Medulla oblongata (tissue), 1 donor: ENCODE results near the gene C2CD4C.
"Not testable (repeated sequence)": the region's sequence is repeated elsewhere in the genome, so short reads cannot be mapped to it uniquely, and the experiment has no call there.

Source experiments
- DNase-seq: peaks from one replicate; pipeline ENCODE4 v3.0.0-alpha.2; 2015; ENCODE audit errors: extremely low spot score

C2CD4C gene

DNA sequence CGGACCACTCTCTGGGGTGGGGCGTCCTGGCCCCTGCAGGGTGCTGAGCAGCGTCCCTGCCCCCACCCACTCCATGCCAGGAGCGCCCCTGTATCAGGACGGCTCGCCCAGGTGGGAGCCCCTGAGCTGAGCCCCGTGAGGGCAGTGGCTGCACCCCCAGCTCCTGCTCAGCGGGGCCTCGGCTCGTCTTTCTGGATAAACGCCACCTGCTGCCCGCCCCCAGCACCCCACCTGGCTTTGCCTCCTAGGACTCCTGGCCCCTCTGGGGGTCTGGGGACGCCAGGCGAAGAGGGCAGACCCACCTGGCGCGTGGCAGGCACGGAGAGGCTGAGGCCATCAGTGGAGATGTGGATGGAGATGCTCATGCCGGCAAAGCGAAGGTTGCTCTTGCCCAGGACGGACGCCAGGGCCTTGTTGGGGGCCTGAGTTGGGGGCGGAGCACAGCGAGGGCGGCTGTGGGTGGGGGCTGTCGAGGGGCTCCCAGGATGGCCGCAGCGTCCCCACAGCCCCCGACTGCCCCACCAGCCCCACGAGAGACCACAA is 29.5 kb upstream of the C2CD4C start:
- DNase-seq, result no peak

DNA sequence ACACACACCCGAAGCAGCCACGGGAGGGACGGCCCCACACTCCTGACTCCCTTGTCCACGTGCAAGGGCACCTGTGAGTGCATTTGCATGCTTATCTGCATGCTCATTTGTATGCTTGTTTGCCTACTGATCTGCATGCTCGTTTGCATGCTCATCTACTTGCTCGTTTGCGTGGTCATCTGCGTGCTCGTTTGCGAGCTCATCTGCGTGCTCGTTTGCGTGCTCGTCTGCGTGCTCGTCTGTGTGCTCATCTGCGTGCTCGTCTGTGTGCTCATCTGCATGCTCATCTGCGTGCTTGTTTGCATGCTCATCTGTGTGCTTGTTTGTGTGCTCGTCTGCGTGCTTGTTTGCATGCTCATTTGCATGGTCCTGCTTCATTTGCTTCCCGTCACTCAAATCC is 28.1 kb upstream of the C2CD4C start:
- DNase-seq, result no peak

DNA sequence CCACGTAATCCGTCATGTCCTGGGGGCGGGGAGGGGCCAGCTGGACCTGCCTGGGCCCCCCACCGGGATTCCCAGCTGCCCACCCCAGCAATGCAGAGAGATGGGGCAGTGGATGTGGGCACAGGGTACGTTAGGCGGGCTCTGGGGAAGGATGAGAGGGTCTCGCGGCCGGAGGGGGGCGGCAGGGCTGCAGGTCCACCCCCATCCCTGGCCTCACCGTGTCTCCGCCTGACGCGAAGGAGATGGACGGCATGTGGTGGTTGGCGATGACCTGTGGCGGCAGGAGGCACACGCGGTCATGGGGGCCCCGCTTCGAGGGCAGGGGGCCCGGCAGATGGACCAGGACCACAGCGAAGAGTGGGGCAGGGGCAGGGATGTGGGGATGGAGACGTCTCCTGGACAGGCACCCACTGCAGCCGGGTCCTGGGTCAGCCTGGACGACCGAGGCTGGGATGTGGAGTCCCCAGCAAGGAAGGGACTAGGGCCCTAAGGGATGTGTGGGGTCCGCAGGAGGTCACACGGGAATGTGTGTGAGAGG is 27.5 kb upstream of the C2CD4C start:
- no peak for DNase-seq

DNA sequence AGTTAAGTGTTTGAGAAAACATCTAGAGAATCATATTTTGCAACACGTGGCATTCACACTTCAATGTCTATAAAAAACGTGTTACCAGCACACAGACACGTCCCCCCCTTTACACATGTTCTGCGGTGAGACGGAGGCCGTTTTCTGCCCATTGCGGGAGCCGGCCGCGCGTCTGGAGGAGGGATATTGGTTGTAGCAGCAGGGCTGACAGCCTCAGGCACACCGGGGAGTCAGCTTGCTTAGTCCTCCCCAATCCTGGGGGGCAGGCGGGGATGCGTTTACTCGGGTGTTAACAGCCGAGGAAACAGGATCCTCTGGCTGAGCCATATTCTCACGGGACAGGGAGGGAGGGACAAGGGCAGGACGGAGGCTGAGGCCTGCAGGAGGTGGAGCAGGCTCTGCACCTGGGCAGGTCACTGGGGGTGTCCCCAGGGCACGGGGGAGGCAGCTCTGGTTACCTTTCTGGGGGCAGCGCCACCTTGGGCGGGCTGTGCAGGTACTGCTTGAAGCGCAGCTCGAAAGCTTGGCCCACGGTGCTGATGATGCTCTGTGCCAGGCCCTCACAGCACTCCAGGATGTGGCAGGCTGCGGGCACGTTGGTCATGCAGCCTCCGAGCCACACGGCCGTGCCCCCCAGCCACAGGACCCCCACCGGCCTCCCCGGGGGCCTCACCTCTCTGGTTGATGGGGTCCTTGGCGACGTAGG is 26.9 kb upstream of the C2CD4C start:
- no peak for DNase-seq

DNA sequence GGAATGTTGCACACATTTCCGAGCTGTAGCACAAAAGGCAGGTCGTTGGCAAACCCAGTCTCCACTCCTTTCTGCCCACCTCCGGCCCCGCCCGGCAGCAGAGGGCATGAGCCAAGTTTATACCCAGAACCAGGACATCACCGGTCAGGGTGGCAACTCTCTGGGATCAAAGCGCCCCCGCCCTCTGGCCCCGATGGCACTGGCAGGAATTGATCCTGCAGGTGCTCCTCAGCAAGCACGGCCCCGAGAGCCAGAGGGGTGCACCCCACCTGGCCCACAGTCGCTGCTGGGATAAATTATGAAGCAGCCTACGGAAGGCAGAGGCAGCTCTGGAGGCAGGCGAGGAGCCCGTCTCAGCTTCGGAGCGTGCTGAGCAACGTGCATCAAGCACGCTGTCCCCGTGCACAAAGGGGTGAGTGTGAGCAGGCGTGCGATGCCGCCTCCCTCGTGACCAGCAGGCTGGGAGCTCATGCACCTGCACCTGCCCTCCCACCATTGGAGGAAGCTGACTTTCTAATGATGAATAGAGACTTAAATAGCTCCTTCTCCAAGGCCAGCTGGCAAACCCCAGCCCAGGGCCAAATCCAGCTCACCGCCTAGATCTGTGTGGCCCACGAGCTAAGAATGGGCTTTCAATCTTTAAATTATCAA is 26.2 kb upstream of the C2CD4C start:
- no peak for DNase-seq

DNA sequence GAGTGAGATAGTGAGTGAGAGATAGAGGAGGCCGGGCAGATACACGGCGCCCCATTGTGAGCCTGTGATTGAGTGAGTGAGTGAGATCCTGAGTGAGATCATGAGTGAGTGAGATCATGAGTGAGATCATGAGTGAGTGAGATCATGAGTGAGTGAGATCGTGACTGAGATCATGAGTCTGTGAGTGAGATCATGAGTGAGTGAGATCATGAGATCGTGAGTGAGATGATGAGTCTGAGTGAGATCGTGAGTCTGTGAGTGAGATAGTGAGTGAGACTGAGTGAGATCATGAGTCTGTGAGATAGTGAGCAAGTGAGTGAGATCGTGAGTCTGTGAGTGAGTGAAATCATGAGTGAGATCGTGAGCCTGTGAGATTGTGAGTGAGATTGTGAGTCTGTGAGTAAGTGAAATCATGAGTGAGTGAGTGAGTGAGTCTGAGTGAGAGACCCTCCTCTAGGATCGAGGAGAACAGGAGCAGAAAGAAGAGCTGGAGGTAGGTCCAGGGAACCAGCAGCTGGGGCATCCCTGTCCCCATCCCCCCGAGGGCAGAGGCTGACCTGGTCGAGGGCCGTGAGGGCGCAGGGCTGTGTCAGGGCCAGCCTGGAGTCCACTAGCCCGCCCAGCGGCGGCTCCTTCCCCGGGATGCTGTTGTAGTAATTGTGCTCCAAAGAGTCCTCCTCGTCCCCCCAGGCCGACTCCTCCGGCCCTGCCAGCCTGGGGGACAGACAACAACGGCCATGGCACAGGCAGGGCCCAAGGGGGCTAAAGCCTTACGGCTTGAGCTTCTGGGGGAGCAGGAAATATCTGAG is 25.4 kb upstream of the C2CD4C start:
- no peak for DNase-seq

DNA sequence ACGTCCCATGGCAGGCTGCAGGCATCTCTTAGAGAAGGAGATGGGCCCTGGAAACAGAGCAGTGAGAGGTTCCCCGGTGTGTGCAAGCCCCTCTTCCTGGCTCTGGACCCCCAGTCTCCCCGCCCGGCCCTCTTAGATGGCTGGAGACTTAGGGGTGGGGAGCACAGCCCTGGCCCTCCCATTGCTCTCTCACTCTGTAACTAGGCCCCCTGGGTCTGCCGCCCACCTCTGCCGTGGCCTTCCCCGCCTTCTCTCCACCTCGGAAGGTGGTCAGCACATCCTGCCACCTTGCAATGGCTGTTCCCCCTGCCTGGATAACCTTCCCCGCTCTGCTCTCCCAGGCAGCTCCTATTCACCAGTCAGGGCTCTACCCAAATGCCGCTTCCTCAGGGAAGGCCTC is 21.8 kb upstream of the C2CD4C start:
- no peak for DNase-seq

DNA sequence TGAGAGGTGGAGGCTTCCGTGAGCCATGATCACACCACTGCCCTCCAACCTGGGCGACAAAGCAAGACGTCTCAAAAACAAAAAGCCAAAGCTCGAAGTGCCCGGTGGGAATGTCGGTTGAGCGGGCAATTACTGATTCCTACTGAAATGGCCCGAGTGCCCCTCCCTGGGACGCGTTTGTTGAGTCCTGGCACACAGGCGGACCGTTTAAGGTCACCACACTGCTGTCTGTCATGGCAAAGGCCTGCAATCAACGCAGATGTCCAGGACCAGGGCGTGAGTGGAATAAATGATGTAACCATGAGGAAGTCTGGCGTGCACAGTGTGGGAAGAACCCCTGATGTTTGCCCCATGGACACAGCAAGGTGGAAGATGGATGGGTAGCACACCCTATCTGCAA is 19.2 kb upstream of the C2CD4C start:
- DNase-seq, result no peak

DNA sequence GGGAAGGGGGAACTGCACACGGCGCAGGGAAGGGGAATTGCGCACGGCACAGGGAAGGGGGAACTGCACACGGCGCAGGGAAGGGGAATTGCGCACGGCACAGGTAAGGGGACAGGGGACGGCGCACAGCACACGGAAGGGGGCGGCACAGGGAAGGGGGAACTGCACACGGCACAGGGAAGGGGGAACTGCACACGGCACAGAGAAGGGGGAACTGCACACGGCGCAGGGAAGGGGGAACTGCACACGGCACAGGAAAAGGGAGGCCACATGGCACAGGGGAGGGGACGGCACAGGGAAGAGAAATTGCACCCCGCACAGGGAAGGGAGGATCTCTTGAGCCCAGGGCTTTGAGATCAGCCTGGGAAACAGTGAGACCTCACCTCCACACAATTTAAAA is 18.7 kb upstream of the C2CD4C start:
- not testable (repeated sequence) for DNase-seq

DNA sequence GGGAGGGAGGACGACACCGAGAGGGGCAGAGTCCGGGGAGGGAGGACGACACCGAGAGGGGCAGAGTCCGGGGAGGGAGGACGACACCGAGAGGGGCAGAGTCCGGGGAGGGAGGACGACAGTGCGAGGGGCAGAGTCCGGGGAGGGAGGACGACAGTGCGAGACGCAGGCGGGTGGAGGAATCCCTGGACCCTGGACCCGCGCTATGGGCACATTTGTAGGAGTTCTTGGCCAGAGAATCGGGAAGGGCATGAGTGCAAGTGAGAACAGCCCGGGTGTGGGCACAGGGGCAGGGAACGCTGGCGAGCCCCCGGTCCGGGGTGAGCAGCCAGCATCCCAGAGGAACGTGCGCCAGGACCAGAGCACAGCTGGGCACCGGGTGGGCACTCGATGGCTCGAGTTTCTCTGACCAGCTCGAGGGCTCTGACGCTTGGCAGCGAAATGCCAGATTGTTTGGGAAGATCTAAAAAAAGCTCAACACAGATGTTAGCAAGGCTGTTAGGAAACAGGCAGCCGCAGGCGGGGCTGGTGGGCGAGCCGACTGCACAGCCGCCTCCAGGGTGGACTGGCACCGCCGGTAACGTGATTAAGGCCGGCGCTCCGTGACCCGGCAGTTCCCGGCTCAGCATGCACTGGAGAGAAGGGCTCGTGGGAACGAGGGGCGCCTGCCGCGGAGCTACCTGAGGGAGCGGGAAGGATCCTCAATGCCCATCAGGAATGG is 17.9 kb upstream of the C2CD4C start:
- no peak for DNase-seq

DNA sequence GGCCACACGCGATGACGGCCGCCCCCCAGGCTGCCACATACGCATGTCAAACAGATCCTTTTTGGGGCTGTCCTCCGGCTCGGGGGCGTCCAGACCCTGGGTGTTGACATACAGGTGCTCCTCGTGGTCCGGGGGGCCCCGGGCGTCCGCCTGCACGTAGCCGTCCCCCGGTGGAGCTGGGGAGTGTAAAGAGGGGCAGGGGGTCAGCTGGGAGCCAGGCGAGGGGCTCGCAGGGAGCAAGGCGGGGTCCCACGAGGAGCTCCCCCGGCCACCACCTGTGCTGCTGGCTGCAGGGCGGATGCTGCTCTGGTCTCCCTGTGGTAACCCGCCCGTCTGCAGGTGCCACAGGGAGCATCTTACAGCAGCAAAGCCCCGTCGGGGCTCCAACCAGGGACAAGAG is 16.1 kb upstream of the C2CD4C start:
- no peak for DNase-seq

DNA sequence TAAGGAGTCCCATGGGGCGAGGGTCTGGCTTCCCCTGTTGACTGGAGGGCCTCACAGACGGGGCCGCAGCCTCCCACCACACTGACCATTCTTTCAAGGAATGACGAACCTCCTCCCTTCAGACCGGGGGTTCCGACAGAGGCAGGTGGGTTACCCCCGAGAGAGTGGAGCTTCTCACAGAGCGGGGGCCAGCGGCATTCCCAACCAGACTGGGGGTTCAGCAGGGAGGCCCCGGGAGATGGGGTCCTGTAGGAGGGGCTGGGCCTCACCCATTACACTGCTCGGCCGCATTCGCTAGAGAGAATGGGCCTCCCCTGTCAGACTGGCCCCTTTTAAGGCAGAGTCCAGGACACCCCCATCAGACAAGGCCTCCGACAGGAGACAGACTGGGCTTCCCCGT is 15.6 kb upstream of the C2CD4C start:
- no peak for DNase-seq

DNA sequence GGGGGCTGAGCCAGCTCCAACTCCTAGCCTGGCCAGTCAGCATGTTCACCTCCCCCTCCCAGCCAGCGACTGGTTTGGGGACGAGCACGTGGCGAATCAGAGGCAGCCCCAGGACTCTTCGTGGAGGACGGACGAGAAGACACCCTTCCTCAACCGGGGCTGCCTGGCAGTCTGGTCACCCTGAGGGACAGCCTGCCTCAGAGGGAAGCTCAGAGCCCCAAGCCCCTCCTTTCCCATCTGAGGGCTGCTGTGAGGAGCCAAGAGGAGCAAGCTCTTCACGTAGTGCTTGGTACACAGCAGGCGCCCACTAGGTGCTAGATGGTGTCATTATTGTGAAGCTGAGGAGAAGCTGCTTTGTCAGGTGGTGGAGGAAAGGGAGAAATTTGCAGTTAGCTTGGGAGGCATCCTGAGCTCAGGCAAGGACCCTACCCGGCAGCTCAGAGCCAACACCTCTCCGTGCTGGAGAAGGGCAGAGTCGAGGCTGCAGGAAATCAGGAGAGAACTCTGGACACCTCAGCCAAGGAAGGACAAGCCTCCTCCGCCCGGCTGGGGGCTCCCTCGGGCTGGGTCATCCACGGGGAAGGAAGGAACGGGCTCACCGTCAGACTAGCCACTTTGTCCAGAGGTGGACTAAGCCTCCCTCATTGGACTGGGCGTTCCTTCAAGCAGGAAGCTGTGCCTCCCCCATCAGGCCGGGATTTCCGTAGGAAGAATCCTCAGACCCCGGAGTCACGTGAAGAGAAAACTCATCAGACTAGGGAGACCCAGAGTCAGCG is 14.9 kb upstream of the C2CD4C start:
- DNase-seq, result no peak

DNA sequence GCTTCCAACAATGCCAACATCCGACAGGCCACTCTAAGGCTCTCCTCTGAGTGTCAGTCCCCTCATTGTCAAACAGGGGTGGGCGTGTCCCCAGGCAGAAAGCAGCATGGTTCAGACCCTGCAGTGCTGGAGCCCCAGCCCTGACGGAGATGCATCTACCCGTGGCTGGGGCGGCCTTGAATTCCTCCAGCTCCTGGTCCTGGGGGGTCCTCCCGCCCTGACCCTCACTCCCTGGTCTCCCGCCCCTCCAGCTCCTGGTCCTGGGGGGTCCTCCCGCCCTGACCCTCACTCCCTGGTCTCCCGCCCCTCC is 13.9 kb upstream of the C2CD4C start:
- DNase-seq, result not testable (repeated sequence)

DNA sequence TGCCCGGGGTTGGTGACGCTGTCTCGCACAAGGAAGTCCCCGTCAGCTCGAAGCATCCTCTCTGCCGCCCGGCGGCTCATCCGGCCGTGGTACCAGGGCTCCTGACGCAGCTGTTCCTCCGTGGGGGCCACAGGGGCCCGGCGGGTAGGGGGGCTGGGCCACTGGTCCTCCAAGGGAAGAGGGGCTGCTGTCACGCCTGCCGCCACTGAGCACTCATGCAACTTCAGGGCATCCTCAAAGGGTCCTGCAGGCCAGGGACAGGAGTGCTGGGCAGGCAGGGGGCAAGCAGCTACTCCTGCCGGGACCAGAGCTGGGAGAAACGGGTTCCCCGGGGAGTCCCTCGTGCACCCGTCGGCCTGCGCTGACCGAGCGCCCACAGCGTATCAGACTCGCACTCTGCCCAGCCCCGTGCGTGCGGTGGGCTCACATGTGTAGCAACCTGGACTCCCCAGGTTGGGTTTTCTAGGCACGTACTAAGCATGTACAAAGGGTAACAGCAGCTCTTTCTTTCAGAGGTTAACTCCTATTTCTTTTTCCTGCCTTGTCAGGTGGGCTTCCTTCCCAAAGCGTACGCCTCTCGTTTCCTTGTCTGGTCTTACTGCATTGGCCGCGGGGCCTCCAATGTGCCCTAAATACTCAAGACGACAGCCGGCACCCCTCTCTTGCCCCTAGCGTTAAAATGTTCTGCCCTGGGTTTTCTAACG is 13.4 kb upstream of the C2CD4C start:
- DNase-seq, result no peak

DNA sequence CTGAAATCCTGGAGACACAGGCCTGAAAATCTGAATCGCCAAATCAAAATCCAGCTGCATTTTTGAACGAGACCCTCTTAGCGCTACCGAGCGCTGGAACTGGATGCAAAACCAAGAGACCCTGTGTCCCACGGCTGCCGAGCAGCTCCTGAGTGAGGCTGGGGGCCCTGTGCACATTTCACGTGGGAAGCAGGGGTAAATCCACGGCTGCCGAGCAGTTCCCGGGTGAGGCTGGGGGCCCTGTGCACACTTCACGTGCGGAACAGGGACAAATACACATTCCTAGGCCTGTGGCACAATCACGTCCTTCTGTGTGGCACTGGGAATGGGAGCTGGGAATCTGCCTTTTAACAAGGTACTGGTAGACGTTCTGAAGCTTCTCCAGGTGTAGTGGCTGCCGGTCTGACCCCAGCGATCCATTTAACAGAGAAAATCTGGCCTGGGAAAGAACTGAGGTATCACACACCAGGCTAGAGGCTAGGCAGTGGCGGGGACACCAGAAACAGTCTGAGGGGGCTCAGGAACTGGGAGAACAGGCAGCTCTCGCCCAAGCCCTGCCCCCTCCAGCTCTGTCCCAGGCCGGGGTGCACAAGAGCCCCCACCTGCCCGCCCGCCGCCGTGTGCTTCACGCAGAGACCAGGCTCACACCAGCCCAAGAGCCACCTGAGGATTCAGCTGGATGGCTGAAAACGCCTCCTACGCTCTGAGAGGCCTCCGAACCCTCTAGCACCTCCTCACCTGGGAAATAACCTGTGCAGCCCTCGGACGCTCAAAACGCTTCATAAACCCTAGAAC is 11.0 kb upstream of the C2CD4C start:
- no peak for DNase-seq

DNA sequence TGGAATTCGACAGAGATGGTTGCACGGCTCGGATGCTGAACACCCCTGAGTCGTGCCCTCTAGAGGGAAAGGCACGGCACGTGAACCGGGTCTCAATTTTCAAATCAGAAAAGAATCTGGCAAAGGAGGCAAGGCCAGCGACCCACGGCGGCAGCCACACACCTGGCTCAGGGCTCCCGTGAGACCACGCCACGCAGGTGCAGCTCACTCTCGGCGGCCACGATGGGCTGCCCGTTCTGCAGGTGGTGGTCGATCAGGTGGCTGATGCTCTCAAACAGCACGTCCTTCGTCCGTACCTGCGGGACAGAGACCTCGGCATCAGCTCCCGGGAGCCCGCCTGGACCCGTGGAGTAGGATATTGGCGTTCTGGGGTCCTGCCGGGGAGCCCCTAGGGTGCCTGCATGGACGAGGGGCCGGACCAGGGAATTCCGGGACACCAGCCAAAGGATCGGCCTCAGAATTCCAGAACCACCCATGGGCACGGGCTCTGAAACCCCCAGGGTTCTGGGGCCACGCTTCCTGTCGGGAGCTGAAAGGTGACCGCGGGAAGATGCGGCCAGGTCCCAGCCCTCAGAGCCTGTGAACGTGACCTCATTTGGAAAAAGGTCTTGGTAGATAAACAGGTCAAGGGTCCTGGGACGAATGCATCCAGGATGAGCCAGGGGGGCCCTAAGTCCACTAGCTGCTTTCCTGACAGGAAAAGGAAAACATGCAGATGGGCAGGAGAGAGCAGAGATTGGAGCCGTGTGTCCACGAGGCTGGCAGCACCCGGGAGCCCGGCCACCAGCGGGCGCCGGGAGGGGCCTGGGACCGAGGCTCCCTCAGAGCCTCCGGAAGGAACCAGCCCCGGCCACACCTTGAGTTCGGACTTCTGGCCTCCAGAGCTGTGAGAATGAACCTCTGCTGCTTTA is 10.1 kb upstream of the C2CD4C start:
- DNase-seq, result no peak

DNA sequence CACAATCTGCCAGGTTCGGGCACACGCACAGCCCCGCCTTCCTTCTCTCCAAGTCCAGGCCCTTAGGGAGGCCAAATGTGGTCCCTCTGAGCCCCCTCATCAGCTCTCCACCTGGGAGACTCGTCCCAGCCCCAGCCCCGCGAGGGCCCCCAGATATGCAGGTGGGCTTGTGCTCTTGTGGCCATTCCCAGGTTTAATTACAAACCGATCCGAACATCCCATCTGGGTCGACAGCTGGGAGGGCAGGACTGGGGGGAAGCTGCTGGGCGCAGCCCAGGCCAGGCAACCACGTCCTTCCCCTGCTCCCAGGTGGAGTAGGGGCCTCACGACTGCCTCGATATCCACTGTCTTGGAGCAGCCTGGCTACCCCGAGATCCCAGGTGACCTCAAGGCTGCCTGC is 7.5 kb upstream of the C2CD4C start:
- DNase-seq, result no peak

DNA sequence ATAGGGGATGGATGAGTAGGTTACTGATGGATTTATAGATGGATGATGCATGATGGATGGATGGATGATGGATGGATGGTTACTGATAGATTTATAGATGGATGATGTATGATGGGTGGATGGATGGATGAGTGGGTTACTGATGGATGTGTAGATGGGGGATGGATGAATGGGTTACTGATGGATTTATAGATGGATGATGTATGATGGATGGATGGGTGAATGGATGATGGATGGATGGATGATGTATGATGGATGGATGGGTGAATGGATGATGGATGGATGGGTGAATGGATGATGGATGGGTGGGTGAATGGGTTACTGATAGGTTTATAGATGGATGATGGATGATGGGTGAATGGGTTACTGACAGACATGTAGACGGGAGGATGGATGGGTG is 6.3 kb upstream of the C2CD4C start:
- DNase-seq, result no peak
